Esophagus muscularis mucosa (tissue), 3 donors: Measurements from ENCODE around the gene FBXW8.

Experiments
- POLR2A ChIP-seq: fragments of 450-650 bp; IDR thresholded peaks from one replicate; pipeline ENCODE4 v1.6.1; 2017; ENCODE audit warnings: antibody characterized with exemption, moderate library complexity, mild to moderate bottlenecking, low read depth
- POLR2AphosphoS5 ChIP-seq, 2 donors: sonication (generic); formaldehyde crosslinking; IDR thresholded peaks; one replicate each; pipeline ENCODE4 v1.6.1; 2017; ENCODE audit warnings: antibody characterized with exemption in 2 of 2
- TF ChIP-seq, protein P1 (sequence below), 3 experiments: fragments of 200-600 bp in 2 of 3; fragments of 450-650 bp in 1 of 3; sonication (generic) in 2 of 3; IDR thresholded peaks; one replicate each; pipeline ENCODE4 v1.5.1; 2017 to 2019; ENCODE audit warnings: antibody characterized with exemption in 3 of 3, mild to moderate bottlenecking in 2 of 3, moderate library complexity in 1 of 3

DNA sequence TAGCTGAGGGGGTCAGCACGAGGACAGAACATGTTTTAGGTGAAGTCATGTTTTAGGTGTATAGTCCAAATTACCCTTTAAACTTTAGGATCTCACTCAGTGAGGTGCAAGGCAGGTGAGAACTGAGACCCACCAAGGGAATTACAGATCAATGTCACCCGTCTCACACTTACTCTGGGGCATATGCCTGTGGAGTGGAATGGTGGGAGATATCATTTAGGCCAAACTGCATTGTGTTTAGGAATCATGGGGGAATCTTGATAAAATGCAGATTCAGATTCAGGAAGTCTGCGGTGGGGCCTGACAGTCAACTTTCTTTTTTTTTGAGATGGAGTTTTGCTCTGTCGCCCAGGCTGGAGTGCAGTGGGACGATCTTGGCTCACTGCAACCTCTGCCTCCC, 17.8 kb downstream of the FBXW8 start:
- TF ChIP-seq, protein P1, sequence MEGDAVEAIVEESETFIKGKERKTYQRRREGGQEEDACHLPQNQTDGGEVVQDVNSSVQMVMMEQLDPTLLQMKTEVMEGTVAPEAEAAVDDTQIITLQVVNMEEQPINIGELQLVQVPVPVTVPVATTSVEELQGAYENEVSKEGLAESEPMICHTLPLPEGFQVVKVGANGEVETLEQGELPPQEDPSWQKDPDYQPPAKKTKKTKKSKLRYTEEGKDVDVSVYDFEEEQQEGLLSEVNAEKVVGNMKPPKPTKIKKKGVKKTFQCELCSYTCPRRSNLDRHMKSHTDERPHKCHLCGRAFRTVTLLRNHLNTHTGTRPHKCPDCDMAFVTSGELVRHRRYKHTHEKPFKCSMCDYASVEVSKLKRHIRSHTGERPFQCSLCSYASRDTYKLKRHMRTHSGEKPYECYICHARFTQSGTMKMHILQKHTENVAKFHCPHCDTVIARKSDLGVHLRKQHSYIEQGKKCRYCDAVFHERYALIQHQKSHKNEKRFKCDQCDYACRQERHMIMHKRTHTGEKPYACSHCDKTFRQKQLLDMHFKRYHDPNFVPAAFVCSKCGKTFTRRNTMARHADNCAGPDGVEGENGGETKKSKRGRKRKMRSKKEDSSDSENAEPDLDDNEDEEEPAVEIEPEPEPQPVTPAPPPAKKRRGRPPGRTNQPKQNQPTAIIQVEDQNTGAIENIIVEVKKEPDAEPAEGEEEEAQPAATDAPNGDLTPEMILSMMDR (IDR thresholded peaks at IDR 0.05), result no peak
- TF ChIP-seq POLR2A (no peak), POLR2AphosphoS5 (IDR thresholded peaks at IDR 0.05) (no peak)
